HUES64 (cell line): ENCODE measurements around the gene OR14I1.
"Not testable (repeated sequence)": the region's sequence is repeated elsewhere in the genome, so short reads cannot be mapped to it uniquely, and the experiment has no call there.

ENCODE experiments used
- H3K27ac ChIP-seq: 2 replicates; pipeline ENCODE4 v1.7.0; 2013; ENCODE audit warnings: low read depth, low read length, inconsistent platforms
- H3K27me3 ChIP-seq: 2 replicates; pipeline ENCODE4 v1.6.1; 2013; ENCODE audit warnings: mild to moderate bottlenecking, low read length; ENCODE audit not compliant: insufficient read depth
- H3K36me3 ChIP-seq: 2 replicates; pipeline ENCODE4 v1.6.1; 2013; ENCODE audit warnings: mild to moderate bottlenecking, low read length; ENCODE audit not compliant: insufficient read depth
- H3K4me1 ChIP-seq: 2 replicates; pipeline ENCODE4 v1.6.1; 2013; ENCODE audit warnings: mild to moderate bottlenecking, low read length, moderate library complexity; ENCODE audit not compliant: insufficient read depth
- H3K4me3 ChIP-seq: 2 replicates; pipeline ENCODE4 v1.5.1; 2013; ENCODE audit warnings: mild to moderate bottlenecking, low read length, moderate library complexity
- H3K9ac ChIP-seq: 2 replicates; pipeline ENCODE4 v1.6.1; 2013; ENCODE audit warnings: mild to moderate bottlenecking, low read depth, low read length
- H3K9me3 ChIP-seq: 2 replicates; pipeline ENCODE4 v1.6.1; 2013; ENCODE audit warnings: low read depth, low read length; ENCODE audit not compliant: insufficient read depth
- WGBS: fragments of 150-250, 120-280 bp; methylation state at CpG from one replicate; pipeline ENCODE4 v1.1.7; 2013; ENCODE audit warnings: missing lambda C conversion rate; 5-methylcytosine and 5-hydroxymethylcytosine counted together

The OR14I1 gene

DNA sequence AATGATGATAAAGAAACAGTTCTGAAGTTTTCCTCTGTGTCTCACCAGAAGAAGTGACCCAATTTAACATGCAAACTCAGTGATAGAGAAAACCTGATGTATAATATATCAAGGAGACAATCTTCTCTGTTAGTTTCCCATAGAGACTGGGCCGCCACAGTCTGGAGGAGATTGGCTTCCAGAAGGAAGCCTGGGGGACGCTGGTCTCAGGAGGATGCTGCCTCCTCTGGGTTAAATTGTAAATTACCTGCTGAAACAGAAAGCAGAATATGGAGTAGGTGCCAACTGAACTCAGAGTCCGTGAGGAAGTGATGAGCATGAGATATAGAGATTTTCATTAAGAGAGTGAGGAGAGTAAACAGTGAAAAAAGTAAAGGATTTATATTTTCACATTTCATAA lies 15.8 kb downstream of the OR14I1 start:
- Histone ChIP-seq H3K9me3 (peaks cover 96% of the 10 kb centered on the region), H3K4me3 (no peak overlapping the region), H3K27ac (no peak overlapping the region), H3K9ac (no peak overlapping the region), H3K4me1 (no peaks in the 10 kb centered on the region), H3K36me3 (no peaks in the 10 kb centered on the region), H3K27me3 (no peaks in the 10 kb centered on the region)
- WGBS = 58% methylated on average over 3 of the region's 3 CpGs

GRCh38 chr1:248681651-248682050 lies 20.9 kb downstream of the OR14I1 start:
- Histone ChIP-seq H3K27me3 (no peaks in the 10 kb centered on the region), H3K36me3 (no peaks in the 10 kb centered on the region), H3K9ac (no peak overlapping the region), H3K27ac (no peak overlapping the region), H3K4me1 (no peaks in the 10 kb centered on the region), H3K9me3 (peaks cover 91% of the 10 kb centered on the region), H3K4me3 (no peak overlapping the region)
- 81% methylated on average over 8 of the region's 8 CpGs for WGBS

DNA sequence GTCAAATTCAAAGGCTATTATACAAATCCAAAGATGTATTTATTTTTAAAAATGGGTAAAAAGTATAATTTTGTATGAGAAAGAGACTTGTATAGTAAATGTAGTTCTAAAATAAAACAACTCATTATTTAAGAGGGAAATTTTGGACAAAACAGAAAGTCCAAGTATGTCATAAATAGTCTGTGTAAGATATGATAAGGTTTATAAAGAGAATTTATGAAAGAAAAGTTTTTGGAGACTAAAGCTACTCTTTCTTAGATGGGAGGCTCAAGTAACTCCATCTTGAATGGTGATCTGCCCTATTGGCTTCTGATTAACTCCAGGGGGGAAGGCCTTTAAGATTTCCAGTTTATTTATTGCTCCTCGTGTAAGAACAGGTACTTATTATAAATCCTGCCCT lies 32.6 kb downstream of the OR14I1 start:
- no peak overlapping the region for H3K4me3 ChIP-seq
- no peaks in the 10 kb centered on the region for H3K36me3 ChIP-seq
- H3K9me3 ChIP-seq = peaks cover 70% of the 10 kb centered on the region
- no peak overlapping the region for H3K27ac ChIP-seq
- H3K9ac ChIP-seq = no peak overlapping the region
- H3K27me3 ChIP-seq = no peaks in the 10 kb centered on the region
- 88% methylated on average over 1 of the region's 1 CpG for WGBS
- H3K4me1 ChIP-seq = no peaks in the 10 kb centered on the region

- H3K27ac ChIP-seq, H3K9ac ChIP-seq, H3K4me3 ChIP-seq, H3K4me1 ChIP-seq, H3K36me3 ChIP-seq, H3K27me3 ChIP-seq: not testable (repeated sequence)
- 74% methylated on average over 5 of the region's 5 CpGs for WGBS
- peaks cover 55% of the 10 kb centered on the region for H3K9me3 ChIP-seq
These were observed 38.9 kb downstream of the OR14I1 start for GRCh38 chr1:248663453-248664328.

GRCh38 chr1:248656797-248657196 lies 45.8 kb downstream of the OR14I1 start:
- H3K4me3 ChIP-seq, H3K27ac ChIP-seq, H3K36me3 ChIP-seq, H3K9ac ChIP-seq, H3K4me1 ChIP-seq, H3K27me3 ChIP-seq: not testable (repeated sequence)
- peaks cover 29% of the 10 kb centered on the region for H3K9me3 ChIP-seq
- no CpG with 5 or more reads among the region's 6 CpGs for WGBS

DNA sequence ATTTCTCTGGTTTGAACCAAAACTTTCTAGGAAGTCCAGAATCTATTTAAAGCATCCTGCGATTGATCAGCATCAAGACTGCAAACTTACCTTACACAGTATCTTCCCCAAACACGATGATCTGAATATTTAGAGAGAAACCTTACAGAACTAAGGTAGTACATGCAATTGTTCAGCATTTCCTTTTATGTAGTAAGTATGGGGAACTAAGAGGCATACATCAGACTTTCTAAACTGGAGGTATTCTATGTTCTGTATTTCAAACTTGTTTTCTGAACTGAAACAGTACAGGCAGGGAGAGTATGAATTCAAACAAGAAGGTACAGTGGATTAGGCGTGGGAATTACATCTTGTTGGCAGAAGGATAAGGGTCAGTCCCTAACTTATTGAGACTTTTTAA lies 47.2 kb downstream of the OR14I1 start, which contains the start of gene OR2T27:
OR2T27 (minus strand) TSS at position 175 of the 400 bp plus-strand sequence. CDS start 4,644 bp downstream, outside the sequence.
- not testable (repeated sequence) for H3K27me3 ChIP-seq, H3K36me3 ChIP-seq, H3K4me3 ChIP-seq, H3K27ac ChIP-seq, H3K9ac ChIP-seq, H3K4me1 ChIP-seq
- peaks cover 19% of the 10 kb centered on the region for H3K9me3 ChIP-seq
- no CpG with 5 or more reads among the region's 3 CpGs for WGBS
